Measurements from ENCODE around the gene MRPL1. TPM values are rescaled to one million over a fixed set of nuclear protein-coding genes. Genes with fewer than 3 reads are reported as not detected.

Gene MRPL1
- polyA plus RNA-seq, 1 experiment, result 49.9 TPM

GRCh38 chr4:77848508-77848907, 14.1 kb upstream of the MRPL1 start:
- Histone ChIP-seq H3K9me3 (ENCODE audit: control insufficient read depth, insufficient read depth, low read length) (no peaks in the 10 kb centered on the region), H3K4me3 (ENCODE audit: low read depth, low read length) (no peak overlapping the region), H3K27me3 (ENCODE audit: control insufficient read depth, insufficient read depth, low read length) (no peaks in the 10 kb centered on the region), H3K27ac (ENCODE audit: low read depth, low read length) (no peak overlapping the region)
- TF ChIP-seq CTCF (IDR thresholded peaks at IDR 0.05; ENCODE audit: low read depth, low read length), result no peak
- ChIA-PET POLR2A (no interaction called here), CTCF (no interaction called here)
- no peak for DNase-seq (ENCODE audit: low read depth, low spot score)

DNA sequence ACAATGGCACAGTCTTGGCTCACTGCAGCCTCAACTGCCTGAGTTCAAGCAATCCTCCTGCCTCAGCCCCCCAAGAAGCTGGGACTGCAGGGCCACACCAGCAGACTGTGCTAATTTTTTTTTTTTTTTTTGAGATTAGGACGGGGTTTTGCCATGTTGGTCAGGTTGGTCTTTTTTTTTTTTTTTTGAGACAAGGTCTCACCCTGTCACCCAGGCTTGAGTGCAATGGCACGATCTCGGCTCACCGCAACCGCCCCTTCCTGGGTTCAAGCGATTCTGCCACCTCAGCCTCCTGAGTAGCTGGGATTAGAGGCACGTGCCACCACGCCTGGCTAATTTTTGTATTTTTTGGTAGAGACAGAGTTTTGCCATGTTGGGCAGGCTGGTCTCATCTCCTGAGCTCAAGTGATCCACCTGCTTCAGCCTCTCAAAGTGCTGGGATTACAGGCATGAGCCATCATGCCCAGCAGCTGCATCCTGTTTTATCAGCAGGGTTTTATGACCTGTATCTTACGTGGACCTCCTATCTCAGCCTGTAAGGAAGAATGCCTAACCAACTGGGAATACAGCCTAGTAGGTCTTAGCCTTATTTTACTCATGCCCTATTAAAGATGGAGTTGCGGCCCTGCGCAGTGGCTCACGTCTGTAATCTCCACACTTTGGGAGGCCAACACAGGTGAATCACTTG, 13.2 kb upstream of the MRPL1 start:
- no peaks in the 10 kb centered on the region for H3K27me3 ChIP-seq (ENCODE audit: control insufficient read depth, insufficient read depth, low read length)

DNA sequence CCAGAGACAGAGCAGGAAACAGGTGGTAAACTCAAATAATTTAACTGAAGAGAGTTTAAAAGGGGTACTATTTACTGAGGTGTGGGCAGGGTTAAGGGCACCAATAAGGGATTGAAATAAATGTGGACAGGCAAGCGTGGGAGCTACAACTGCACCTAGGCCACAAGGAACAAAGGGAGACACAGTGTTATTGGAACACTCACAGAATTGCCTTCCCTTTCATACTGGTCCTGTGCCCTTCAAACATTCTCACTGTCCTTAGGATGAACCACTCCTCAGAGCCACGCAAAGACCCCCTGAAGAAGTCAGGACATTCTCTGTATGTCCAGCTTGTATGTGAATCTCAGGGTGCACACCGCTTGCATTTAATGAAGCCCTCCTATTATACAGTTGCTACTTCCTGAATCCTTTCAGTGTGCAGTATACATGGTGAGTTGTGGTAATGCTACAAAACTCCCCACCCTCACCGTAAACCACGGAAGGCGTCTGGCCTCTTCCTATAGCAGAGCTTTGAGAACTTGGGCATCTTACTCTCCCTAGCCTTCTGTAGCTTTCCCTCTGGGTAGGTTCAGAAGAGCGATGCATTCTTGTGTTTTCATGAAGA, 9.6 kb upstream of the MRPL1 start:
- CTCF ChIA-PET, result no interaction called here
- TF ChIP-seq CTCF (IDR thresholded peaks at IDR 0.05; ENCODE audit: low read depth, low read length), result no peak
- POLR2A ChIA-PET, result no interaction called here
- peaks cover 3% of the 10 kb centered on the region for H3K27me3 ChIP-seq (ENCODE audit: control insufficient read depth, insufficient read depth, low read length)
- H3K4me3 ChIP-seq (ENCODE audit: low read depth, low read length), result no peak overlapping the region
- no peak overlapping the region for H3K27ac ChIP-seq (ENCODE audit: low read depth, low read length)
- H3K9me3 ChIP-seq (ENCODE audit: control insufficient read depth, insufficient read depth, low read length), result no peaks in the 10 kb centered on the region
- no peak for DNase-seq (ENCODE audit: low read depth, low spot score)

More for the DNA sequence above, 13.2 kb upstream of the MRPL1 start:
- CTCF ChIA-PET, result no interaction called here
- no peak overlapping the region for H3K27ac ChIP-seq (ENCODE audit: low read depth, low read length)
- POLR2A ChIA-PET, result no interaction called here
- H3K4me3 ChIP-seq (ENCODE audit: low read depth, low read length), result no peak overlapping the region
- DNase-seq (ENCODE audit: low read depth, low spot score), result no peak
- no peak for TF ChIP-seq CTCF (IDR thresholded peaks at IDR 0.05; ENCODE audit: low read depth, low read length)
- no peaks in the 10 kb centered on the region for H3K9me3 ChIP-seq (ENCODE audit: control insufficient read depth, insufficient read depth, low read length)

- Histone ChIP-seq H3K27ac (ENCODE audit: low read depth, low read length) (no peak overlapping the region), H3K27me3 (ENCODE audit: control insufficient read depth, insufficient read depth, low read length) (peaks cover 3% of the 10 kb centered on the region), H3K9me3 (ENCODE audit: control insufficient read depth, insufficient read depth, low read length) (no peaks in the 10 kb centered on the region), H3K4me3 (ENCODE audit: low read depth, low read length) (no peak overlapping the region)
- ChIA-PET CTCF (no interaction called here), POLR2A (no interaction called here)
- DNase-seq (ENCODE audit: low read depth, low spot score), result no peak
- no peak for TF ChIP-seq CTCF (IDR thresholded peaks at IDR 0.05; ENCODE audit: low read depth, low read length)
These were observed 8.1 kb upstream of the MRPL1 start for GRCh38 chr4:77854431-77855111.

GRCh38 chr4:77856152-77856551, 6.5 kb upstream of the MRPL1 start:
- TF ChIP-seq CTCF (IDR thresholded peaks at IDR 0.05; ENCODE audit: low read depth, low read length), result no peak
- Histone ChIP-seq H3K27me3 (ENCODE audit: control insufficient read depth, insufficient read depth, low read length) (peaks cover 3% of the 10 kb centered on the region), H3K9me3 (ENCODE audit: control insufficient read depth, insufficient read depth, low read length) (no peaks in the 10 kb centered on the region), H3K27ac (ENCODE audit: low read depth, low read length) (no peak overlapping the region), H3K4me3 (ENCODE audit: low read depth, low read length) (no peak overlapping the region)
- ChIA-PET CTCF (no interaction called here), POLR2A (no interaction called here)
- no peak for DNase-seq (ENCODE audit: low read depth, low spot score)
